OCI-M2 (cell line): ENCODE data around the gene NCOA1.

Experiments
- DNase-seq: peaks from one replicate; lab custom pipeline; 2025; ENCODE audit not compliant: unreplicated experiment; lab: John Stamatoyannopoulos, UW

The NCOA1 gene

GRCh38 chr2:24621779-24622538 is 130.9 kb downstream of the NCOA1 start:
- DNase-seq, result no peak

DNA sequence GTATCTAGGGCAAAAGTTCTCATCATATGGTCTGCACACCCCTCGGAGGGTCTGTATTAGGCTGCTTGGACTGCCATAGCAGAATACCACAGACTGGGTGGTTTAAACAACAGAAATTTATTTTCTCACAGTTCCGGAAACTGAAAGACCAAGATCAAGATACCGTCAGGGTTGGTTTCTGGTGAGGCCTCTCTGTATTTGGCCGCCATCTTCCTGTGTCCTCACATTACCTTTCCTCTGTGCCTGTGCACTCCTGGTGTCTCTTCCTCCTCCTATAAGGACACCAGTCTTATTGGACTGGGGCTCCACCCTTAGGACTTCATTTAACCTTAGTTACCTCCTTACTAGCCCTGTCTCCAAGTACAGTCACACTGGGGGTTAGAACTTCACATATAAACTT is 132.5 kb downstream of the NCOA1 start:
- no peak for DNase-seq

DNA sequence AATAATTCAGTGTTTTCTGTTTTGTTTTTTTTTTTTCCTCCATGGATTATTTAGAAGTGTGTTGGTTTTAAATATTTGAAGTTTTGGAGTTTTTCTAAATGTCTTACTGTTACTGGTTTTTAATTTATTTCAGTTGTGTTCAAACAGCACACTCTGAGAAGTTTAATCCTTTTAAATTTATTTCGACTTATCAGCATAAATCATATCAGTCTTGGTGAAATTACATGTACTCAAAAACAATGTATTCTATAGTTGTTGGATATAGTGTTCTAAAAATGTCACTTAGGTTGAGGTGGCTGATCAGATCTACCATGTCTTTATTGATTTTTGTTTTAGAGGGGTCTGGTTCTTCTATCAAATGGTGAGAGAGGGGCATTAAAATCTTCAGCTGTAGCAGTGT is 134.7 kb downstream of the NCOA1 start:
- DNase-seq, result no peak

DNA sequence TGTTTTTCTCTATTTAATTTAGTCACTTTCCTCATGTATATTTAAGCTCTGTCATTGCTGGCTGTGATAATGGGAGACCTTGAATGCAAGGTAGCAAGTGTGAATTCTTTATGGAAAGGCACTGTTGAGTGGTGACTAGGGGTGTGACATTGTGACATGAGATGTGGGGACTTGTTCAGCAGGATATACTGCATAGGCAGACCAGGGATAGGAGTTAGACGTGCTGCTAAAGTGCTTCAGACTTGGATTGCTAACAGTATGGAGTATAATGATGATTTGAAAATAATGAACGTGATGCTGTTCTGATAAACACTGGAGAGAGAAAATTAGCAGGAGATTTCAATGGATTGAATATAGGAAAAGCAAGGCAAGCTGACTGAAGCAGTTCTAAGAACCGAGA is 135.1 kb downstream of the NCOA1 start:
- DNase-seq, result no peak

DNA sequence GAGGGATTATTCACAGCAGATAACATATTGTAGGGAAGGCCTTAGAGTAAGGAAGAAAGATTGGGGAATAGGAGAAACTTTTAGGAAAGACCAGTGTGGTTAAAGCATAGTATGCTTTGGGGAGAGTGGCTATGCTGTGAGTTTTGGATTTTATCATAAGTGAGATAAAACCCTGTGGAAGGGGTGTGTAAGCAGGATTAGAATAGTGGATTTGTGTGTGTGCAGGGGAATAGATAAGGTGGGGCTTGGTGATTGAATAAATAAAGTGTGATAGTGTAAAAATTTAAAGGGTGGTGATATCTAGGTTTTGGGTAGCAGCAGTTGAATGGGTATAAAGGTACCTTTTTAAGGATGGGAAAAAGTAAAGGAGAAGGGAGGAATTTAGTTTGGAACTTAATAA is 137.7 kb downstream of the NCOA1 start:
- no peak for DNase-seq

- DNase-seq, result no peak
These were observed 141.1 kb downstream of the NCOA1 start for GRCh38 chr2:24632172-24632571.

DNA sequence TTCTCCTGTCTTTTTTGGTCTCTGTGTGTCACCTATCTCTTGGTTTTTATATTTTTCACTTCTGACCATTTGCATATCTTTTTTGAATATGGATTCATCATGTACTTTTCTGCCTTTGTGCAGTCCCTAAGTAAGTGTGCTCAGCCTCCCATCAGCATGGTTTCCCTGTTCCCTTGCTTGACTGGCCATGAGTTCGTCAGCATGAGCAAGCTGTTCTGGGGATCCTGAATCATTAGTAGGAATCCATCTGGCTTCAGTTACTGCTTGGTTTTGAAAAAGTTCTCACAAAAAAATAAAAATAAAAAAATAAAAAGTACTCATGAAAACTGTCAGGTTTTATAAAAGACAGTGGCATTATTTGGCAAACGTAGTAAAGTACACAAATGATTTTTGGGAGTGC is 144.1 kb downstream of the NCOA1 start:
- DNase-seq, result no peak

GRCh38 chr2:24638568-24638967 is 147.5 kb downstream of the NCOA1 start:
- no peak for DNase-seq

DNA sequence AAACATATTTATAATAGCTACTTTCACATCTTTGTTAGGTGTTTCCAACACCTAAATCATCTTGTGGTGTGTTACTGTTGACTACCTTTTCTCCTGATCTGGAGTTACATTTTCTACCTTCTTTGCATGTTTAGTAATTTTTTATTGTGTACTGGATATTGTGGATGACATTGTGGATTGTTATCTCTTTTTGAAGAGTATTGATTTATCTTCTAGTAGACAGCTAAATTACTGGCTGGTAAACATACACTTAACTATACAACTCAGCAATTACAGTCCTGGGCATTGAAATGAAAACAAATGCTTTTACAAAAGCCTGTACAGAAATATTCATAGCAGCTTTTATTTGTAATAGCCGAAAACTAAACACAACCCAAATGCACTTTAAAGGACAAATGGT is 151.3 kb downstream of the NCOA1 start:
- DNase-seq, result no peak

- DNase-seq, result no peak
These were observed 152.0 kb downstream of the NCOA1 start for GRCh38 chr2:24643051-24643450.

DNA sequence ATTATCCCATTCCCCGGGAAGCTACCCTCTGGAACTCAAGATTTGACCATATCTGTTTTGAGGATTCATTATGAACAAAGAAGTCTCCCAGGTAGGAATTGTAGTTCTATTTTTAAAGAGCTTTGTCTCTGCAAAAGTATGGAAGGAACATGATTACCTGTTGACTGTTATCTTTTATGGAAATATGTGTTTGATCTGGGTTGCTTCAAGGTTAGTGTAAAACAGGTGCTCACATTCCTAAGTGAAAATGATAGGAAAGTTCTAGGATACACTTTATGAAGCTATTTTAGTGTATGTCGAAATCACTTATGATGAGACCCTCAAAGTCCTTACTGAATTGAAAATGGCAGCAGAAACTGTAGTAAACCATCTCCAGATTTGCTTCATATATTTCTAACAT is 153.0 kb downstream of the NCOA1 start:
- no peak for DNase-seq

DNA sequence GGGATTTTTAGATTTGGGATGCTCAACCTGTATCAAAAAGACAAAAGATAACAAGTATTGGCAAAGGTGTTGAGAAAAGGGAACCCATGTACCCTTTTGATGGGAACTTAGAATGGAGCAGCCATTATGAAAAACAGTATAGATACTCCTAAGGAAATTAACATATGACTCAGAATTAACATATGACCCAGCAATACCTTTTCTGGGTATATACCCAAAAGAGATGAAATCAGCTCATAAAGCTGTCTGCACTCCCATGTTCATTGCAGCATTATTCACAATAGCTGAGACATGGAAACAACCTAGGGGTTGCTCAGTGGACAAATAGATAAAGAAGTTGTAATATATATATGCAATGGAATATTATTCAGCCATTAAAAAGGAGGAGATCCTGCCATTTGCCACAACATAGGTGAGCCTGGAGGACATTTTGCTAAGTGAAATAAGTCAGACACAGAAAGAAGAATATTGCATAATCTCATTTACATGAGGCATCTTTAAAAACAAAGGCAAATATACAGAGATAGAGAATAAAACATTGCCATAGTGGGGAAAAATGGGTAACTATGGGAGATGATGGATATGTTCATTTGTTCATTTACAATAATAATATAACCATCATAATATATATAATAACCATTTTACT is 160.1 kb downstream of the NCOA1 start:
- no peak for DNase-seq

- DNase-seq, result no peak
These were observed 160.6 kb downstream of the NCOA1 start for GRCh38 chr2:24651643-24652003.

- DNase-seq, result no peak
These were observed 161.5 kb downstream of the NCOA1 start for GRCh38 chr2:24652265-24653182.

DNA sequence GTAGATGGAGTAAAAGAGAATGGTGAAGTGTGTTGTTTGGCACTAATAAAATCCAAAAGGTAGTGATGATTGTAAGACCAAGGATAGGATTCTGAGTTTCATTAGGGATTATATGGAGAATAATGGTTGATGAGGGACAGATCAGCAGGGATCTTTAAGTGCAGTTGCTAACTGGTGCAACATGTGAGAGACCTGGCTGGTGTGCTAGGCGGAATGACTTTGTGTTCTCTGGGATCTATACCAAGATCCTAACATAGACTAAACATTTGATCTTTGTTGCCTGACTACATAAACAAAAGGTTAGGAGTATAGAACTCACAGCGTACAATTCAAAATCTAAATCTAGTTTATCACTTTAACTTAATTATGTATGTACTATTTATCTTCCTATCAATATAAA is 166.8 kb downstream of the NCOA1 start:
- no peak for DNase-seq

DNA sequence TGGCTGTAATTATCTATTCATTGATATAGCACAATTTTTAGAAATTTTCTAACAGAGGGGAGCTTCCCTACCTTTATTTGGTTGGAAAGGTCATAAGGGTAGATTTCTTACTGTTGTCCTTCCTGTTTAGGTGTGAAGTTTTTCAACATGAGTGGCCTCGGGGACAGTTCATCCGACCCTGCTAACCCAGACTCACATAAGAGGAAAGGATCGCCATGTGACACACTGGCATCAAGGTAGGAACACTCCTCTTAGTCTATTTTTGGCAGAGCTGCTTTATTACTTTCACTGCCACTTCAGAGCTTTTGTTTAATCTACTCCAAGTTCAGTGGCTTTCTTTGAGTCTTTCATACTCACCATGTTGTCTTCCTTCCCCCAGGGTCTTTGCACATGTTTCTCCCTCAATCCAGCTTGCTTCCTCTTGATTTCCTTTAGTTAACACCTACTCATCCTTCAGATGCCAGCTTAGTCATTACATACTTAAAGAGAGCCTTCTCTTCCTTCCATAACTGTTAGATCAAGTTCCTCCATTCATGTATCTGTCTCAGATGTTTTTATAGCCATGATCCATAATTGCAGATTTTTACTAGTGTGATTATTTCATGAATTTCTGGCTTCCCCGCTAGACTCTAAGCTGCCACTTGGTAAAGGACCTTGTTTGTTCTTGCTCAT is 167.6 kb downstream of the NCOA1 start:
- DNase-seq, result no peak

DNA sequence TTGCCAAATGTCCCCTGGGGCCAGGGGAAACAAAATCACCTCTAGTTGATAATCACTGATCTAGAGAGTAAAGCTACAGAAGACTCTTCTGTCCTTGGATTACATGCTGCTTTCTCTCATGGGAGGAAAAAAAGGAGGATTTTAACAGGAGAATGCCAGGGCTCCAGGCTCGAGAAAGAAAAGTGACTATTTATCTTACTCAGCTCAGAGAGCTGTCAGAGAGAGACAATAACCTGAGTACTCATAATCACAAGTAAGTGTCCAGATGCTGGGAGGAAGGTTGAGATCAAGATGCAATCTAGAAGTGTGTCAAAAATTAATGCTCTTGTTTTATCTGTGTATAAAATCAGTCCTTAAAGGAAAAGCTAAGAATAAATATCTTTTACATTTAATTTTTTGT is 168.8 kb downstream of the NCOA1 start:
- DNase-seq, result no peak

DNA sequence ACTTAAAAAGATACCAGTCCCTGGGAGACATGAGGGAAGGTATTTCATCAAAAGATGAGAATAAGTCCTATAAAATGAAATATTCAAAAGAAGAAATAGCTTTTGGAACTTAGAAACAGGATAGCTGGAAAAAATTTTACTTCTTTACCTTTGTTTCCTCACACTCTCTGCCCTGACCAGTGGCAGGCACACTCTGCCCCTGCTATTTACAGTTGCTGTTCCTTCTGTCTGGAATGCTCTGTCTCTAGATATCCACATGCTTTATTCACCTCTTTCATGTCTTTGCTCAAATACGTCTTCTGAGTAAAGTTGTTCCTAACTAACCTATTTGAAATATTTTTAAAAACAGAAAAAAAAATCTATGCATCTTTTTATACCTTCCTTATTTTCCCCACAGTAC is 176.5 kb downstream of the NCOA1 start:
- no peak for DNase-seq

DNA sequence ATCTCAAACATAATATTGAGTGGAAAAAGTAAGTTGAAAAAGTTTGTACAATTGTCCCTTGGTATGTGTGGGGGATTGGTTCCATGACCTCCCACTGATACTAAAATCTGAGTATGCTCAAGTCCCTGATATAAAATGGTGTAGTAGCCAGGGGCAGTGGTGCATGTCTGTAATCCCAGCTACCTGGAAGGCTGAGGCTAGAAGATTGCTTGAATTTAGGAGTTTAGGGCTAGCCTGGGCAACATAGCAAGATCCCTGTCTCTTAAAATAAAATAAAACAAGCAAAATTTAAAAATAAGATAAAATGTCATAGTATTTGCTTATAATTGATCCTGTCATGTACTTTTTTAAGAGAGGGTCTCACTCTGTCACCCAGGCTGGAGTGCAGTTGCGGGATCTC is 180.2 kb downstream of the NCOA1 start:
- no peak for DNase-seq

- DNase-seq, result no peak
These were observed 181.5 kb downstream of the NCOA1 start for GRCh38 chr2:24672589-24672988.

DNA sequence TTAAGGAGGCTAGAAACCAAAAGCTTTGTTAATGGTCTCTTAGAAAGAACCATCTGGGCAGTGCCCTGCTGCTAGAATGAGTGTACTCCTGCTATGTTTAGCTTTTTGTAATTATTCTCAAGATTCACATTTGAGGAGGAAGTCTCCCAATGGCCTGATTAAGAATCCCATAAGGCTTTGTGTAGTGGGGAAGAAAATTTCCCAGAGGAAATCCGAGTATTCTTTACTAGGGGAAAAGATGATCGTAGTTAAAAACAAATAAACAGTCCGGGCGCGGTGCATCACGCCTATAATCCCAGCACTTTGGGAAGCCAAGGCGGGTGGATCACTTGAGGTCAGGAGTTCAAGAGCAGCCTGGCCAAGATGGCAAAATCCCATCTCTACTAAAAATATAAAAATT is 184.3 kb downstream of the NCOA1 start:
- DNase-seq, result no peak
